ENCODE measurements around the gene CHST13. TPM values are rescaled to one million over a fixed set of nuclear protein-coding genes. Genes with fewer than 3 reads are reported as not detected.

CHST13 gene
- total RNA-seq, 2 experiments from 2014 or later: not detected

- Mint-ChIP-seq H3K9me3 (ENCODE audit: insufficient read depth) (no peaks in the 10 kb centered on the region), H3K27ac (no peak overlapping the region), H3K4me3 (no peak overlapping the region), H3K4me1 (ENCODE audit: low read depth) (no peaks in the 10 kb centered on the region), H3K27me3 (ENCODE audit: low read depth) (peaks cover 6% of the 10 kb centered on the region), H3K36me3 (ENCODE audit: low read depth) (no peaks in the 10 kb centered on the region)
- ATAC-seq (no peak), DNase-seq (no peak)
- POLR2A ChIA-PET: no interaction called here
- CTCF ChIA-PET: no interaction called here
These were observed 17.1 kb downstream of the CHST13 start for GRCh38 chr3:126540951-126541627.

- DNase-seq: no peak
- ATAC-seq: no peak
- no peak overlapping the region for H3K4me3 Mint-ChIP-seq
- H3K4me1 Mint-ChIP-seq (ENCODE audit: low read depth): no peaks in the 10 kb centered on the region
- POLR2A ChIA-PET: no interaction called here
- CTCF ChIA-PET: no interaction called here
- no peaks in the 10 kb centered on the region for H3K9me3 Mint-ChIP-seq (ENCODE audit: insufficient read depth)
- no peak overlapping the region for H3K27ac Mint-ChIP-seq
- H3K36me3 Mint-ChIP-seq (ENCODE audit: low read depth): no peaks in the 10 kb centered on the region
- peaks cover 6% of the 10 kb centered on the region for H3K27me3 Mint-ChIP-seq (ENCODE audit: low read depth)
These were observed 17.8 kb downstream of the CHST13 start for GRCh38 chr3:126541628-126542339.

- Mint-ChIP-seq H3K27ac (no peak overlapping the region), H3K4me1 (ENCODE audit: low read depth) (no peaks in the 10 kb centered on the region), H3K27me3 (ENCODE audit: low read depth) (peaks cover 7% of the 10 kb centered on the region), H3K4me3 (no peak overlapping the region), H3K36me3 (ENCODE audit: low read depth) (no peaks in the 10 kb centered on the region), H3K9me3 (ENCODE audit: insufficient read depth) (no peaks in the 10 kb centered on the region)
- ChIA-PET POLR2A (no interaction called here), CTCF (interaction anchor here (2.4 kb wide), 1 partner anchor 20 kb away, joined by 9 read pairs; the partner anchor contains the start of gene CHST13)
- DNase-seq: no peak
- ATAC-seq: no peak
These were observed 18.6 kb downstream of the CHST13 start for GRCh38 chr3:126542340-126543241.

- ChIA-PET CTCF (interaction anchor here (2.4 kb wide), 1 partner anchor 21 kb away, joined by 9 read pairs; the partner anchor contains the start of gene CHST13), POLR2A (no interaction called here)
- Mint-ChIP-seq H3K4me3 (no peak overlapping the region), H3K9me3 (ENCODE audit: insufficient read depth) (no peaks in the 10 kb centered on the region), H3K4me1 (ENCODE audit: low read depth) (no peaks in the 10 kb centered on the region), H3K27me3 (ENCODE audit: low read depth) (peaks cover 9% of the 10 kb centered on the region), H3K36me3 (ENCODE audit: low read depth) (no peaks in the 10 kb centered on the region), H3K27ac (no peak overlapping the region)
- DNase-seq (no peak), ATAC-seq (no peak)
These were observed 19.6 kb downstream of the CHST13 start for GRCh38 chr3:126543457-126544061.

GRCh38 chr3:126544596-126545281 is 20.8 kb downstream of the CHST13 start:
- CTCF ChIA-PET: interaction anchor here (2.4 kb wide), 1 partner anchor 22 kb away, joined by 9 read pairs; the partner anchor contains the start of gene CHST13
- DNase-seq: no peak

GRCh38 chr3:126545544-126545943 is 21.6 kb downstream of the CHST13 start:
- CTCF ChIA-PET: interaction anchor here (2.4 kb wide), 1 partner anchor 23 kb away, joined by 9 read pairs; the partner anchor contains the start of gene CHST13
- H3K9me3 Mint-ChIP-seq (ENCODE audit: insufficient read depth): no peaks in the 10 kb centered on the region
- no peak overlapping the region for H3K27ac Mint-ChIP-seq
- DNase-seq: no peak
- no peak for ATAC-seq
- H3K27me3 Mint-ChIP-seq (ENCODE audit: low read depth): peaks cover 3% of the 10 kb centered on the region
- no peaks in the 10 kb centered on the region for H3K36me3 Mint-ChIP-seq (ENCODE audit: low read depth)
- no peak overlapping the region for H3K4me3 Mint-ChIP-seq
- no peaks in the 10 kb centered on the region for H3K4me1 Mint-ChIP-seq (ENCODE audit: low read depth)
- POLR2A ChIA-PET: no interaction called here

More at GRCh38 chr3:126544596-126545281, 20.8 kb downstream of the CHST13 start:
- ATAC-seq: no peak
- POLR2A ChIA-PET: no interaction called here
- Mint-ChIP-seq H3K9me3 (ENCODE audit: insufficient read depth) (no peaks in the 10 kb centered on the region), H3K27ac (no peak overlapping the region), H3K27me3 (ENCODE audit: low read depth) (peaks cover 9% of the 10 kb centered on the region), H3K4me1 (ENCODE audit: low read depth) (no peaks in the 10 kb centered on the region), H3K36me3 (ENCODE audit: low read depth) (no peaks in the 10 kb centered on the region), H3K4me3 (no peak overlapping the region)

- no peaks in the 10 kb centered on the region for H3K36me3 Mint-ChIP-seq (ENCODE audit: low read depth)
These were observed 22.1 kb downstream of the CHST13 start for GRCh38 chr3:126546013-126546412.

GRCh38 chr3:126546549-126547239 is 22.7 kb downstream of the CHST13 start:
- Mint-ChIP-seq H3K9me3 (ENCODE audit: insufficient read depth) (no peaks in the 10 kb centered on the region), H3K27me3 (ENCODE audit: low read depth) (peaks cover 3% of the 10 kb centered on the region), H3K27ac (no peak overlapping the region), H3K36me3 (ENCODE audit: low read depth) (no peaks in the 10 kb centered on the region), H3K4me3 (no peak overlapping the region), H3K4me1 (ENCODE audit: low read depth) (no peaks in the 10 kb centered on the region)
- CTCF ChIA-PET: no interaction called here
- POLR2A ChIA-PET: no interaction called here
- DNase-seq (no peak), ATAC-seq (no peak)

More at GRCh38 chr3:126546013-126546412, 22.1 kb downstream of the CHST13 start:
- H3K4me1 Mint-ChIP-seq (ENCODE audit: low read depth): no peaks in the 10 kb centered on the region
- peaks cover 3% of the 10 kb centered on the region for H3K27me3 Mint-ChIP-seq (ENCODE audit: low read depth)
- ChIA-PET CTCF (no interaction called here), POLR2A (no interaction called here)
- H3K27ac Mint-ChIP-seq: no peak overlapping the region
- DNase-seq (no peak), ATAC-seq (no peak)
- H3K4me3 Mint-ChIP-seq: no peak overlapping the region
- H3K9me3 Mint-ChIP-seq (ENCODE audit: insufficient read depth): no peaks in the 10 kb centered on the region

- Mint-ChIP-seq H3K9me3 (ENCODE audit: insufficient read depth) (no peaks in the 10 kb centered on the region), H3K27me3 (ENCODE audit: low read depth) (peaks cover 3% of the 10 kb centered on the region), H3K27ac (no peak overlapping the region), H3K36me3 (ENCODE audit: low read depth) (no peaks in the 10 kb centered on the region), H3K4me3 (no peak overlapping the region), H3K4me1 (ENCODE audit: low read depth) (no peaks in the 10 kb centered on the region)
- no peak for ATAC-seq
- DNase-seq: no peak
- POLR2A ChIA-PET: no interaction called here
- CTCF ChIA-PET: no interaction called here
These were observed 23.8 kb downstream of the CHST13 start for GRCh38 chr3:126547721-126548120.

- no peak for DNase-seq
These were observed 24.9 kb downstream of the CHST13 start for GRCh38 chr3:126548556-126549466.

More at GRCh38 chr3:126548556-126549466, 24.9 kb downstream of the CHST13 start:
- no peak overlapping the region for H3K4me3 Mint-ChIP-seq
- peaks cover 3% of the 10 kb centered on the region for H3K27me3 Mint-ChIP-seq (ENCODE audit: low read depth)
- no peaks in the 10 kb centered on the region for H3K9me3 Mint-ChIP-seq (ENCODE audit: insufficient read depth)
- no peak for ATAC-seq
- CTCF ChIA-PET: interaction anchor here (0.9 kb wide), 1 partner anchor 64 kb away, joined by 3 read pairs; no protein-coding TSS in a partner anchor
- no peaks in the 10 kb centered on the region for H3K4me1 Mint-ChIP-seq (ENCODE audit: low read depth)
- H3K27ac Mint-ChIP-seq: no peak overlapping the region
- H3K36me3 Mint-ChIP-seq (ENCODE audit: low read depth): no peaks in the 10 kb centered on the region
- POLR2A ChIA-PET: no interaction called here

All from activated CD8-positive, alpha-beta T cell treated with anti-CD3 and anti-CD28 coated beads, Interleukin-2, amount 10 ng/mL, durations not matched to agents 7 days and 5 days (primary cell).